ENCODE measurements around the gene CROCC. TPM values are rescaled to one million over a fixed set of nuclear protein-coding genes. Genes with fewer than 3 reads are reported as not detected.
"Not testable (repeated sequence)": the region's sequence is repeated elsewhere in the genome, so short reads cannot be mapped to it uniquely, and the experiment has no call there.

The CROCC gene
- total RNA-seq, 4 donors from 2014 or later, result 13.0 to 149 (median 23.7) TPM

GRCh38 chr1:16913833-16914662 is 7.7 kb upstream of the CROCC start:
- peak; percentile 97 for DNase-seq
- H3K4me1 ChIP-seq, result peaks cover 13 to 22% (median 19%) of the 10 kb centered on the region in 4 donors
- no peaks in the 10 kb centered on the region for H3K27me3 ChIP-seq
- H3K36me3 ChIP-seq, result no peaks in the 10 kb centered on the region
- WGBS, 2 donors (ENCODE audit: low coverage in 1 of 2), result 1% methylated on average over 92 of the region's 109 CpGs; no CpG with 5 or more reads in 1 of the 2 donors
- in situ Hi-C loops (cut with MboI; ENCODE audit: low pct_ligation_motif_present in 1 of 4, low pct_unique_long_range_greater_than_20kb in 1 of 4, low sequenced_read_pairs in 3 of 4), result no loop called here
- intact Hi-C loops (cut with DNase I; ENCODE audit: low total_unique reads), result no loop called here
- H3K4me3 ChIP-seq, result peak overlapping the region; percentile 48 to 100 (median 94)
- TF ChIP-seq, protein P1, sequence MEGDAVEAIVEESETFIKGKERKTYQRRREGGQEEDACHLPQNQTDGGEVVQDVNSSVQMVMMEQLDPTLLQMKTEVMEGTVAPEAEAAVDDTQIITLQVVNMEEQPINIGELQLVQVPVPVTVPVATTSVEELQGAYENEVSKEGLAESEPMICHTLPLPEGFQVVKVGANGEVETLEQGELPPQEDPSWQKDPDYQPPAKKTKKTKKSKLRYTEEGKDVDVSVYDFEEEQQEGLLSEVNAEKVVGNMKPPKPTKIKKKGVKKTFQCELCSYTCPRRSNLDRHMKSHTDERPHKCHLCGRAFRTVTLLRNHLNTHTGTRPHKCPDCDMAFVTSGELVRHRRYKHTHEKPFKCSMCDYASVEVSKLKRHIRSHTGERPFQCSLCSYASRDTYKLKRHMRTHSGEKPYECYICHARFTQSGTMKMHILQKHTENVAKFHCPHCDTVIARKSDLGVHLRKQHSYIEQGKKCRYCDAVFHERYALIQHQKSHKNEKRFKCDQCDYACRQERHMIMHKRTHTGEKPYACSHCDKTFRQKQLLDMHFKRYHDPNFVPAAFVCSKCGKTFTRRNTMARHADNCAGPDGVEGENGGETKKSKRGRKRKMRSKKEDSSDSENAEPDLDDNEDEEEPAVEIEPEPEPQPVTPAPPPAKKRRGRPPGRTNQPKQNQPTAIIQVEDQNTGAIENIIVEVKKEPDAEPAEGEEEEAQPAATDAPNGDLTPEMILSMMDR (IDR thresholded peaks at IDR 0.05), result no peak
- no peak for TF ChIP-seq EP300 (IDR thresholded peaks at IDR 0.05; ENCODE audit: low read depth)
- TF ChIP-seq POLR2AphosphoS5 (IDR thresholded peaks at IDR 0.05), result peak; percentile 30 to 67 (median 55)
- peak; percentile 56 for TF ChIP-seq POLR2A (IDR thresholded peaks at IDR 0.05)
- peak overlapping the region; percentile 81 to 93 (median 88) for H3K27ac ChIP-seq
- no peaks in the 10 kb centered on the region for H3K9me3 ChIP-seq

DNA sequence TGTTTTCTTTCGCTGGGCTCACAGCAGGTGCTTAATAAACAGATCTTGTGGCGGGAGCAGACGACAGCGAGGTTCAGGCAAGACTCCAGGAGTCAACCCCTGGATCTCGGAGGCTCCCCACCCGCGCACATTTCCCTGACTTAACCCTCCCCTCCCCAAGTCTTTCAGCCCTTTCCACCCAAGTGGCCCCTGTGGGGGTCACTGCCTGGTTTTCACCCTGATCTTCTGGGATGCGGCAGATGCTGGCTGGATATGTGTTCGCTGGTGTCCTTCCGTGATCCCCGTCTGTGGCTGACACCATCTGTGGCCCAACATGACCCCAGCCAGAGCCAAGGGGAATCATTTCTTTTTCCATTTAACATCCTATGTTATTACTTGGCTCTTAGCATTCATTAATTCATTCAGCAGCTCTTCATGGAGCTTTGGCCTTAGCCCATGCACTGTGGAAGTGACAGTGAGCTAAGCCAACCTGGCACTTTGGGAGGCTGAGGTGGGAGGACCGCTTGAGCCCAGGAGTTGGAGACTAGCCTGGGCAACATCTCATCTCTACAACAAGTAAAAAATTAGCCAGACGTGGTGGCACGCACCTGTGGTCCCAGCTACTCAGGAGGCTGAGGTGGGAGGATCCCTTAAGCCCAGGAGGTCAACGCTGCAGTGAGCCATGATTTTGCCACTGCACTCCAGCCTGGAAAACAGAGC is 6.7 kb upstream of the CROCC start:
- Histone ChIP-seq H3K4me3 (peak overlapping the region in 2 of 4 donors; percentile 90 to 99), H3K27ac (peak overlapping the region in 3 of 4 donors; percentile 81 to 93 (median 90)), H3K4me1 (peaks cover 13 to 22% (median 19%) of the 10 kb centered on the region in 4 donors)
- H3K9me3 ChIP-seq; DNase-seq; in situ Hi-C loops (cut with MboI; ENCODE audit: low pct_ligation_motif_present in 1 of 4, low pct_unique_long_range_greater_than_20kb in 1 of 4, low sequenced_read_pairs in 3 of 4); intact Hi-C loops (cut with DNase I; ENCODE audit: low total_unique reads); H3K27me3 ChIP-seq; H3K36me3 ChIP-seq: not testable (repeated sequence)
- 54 to 80% methylated on average over 5 to 15 of the region's 15 CpGs for WGBS, 2 donors (ENCODE audit: low coverage in 1 of 2)

- 77 to 80% methylated on average over 4 of the region's 4 CpGs for WGBS, 2 donors (ENCODE audit: low coverage in 1 of 2)
- in situ Hi-C loops (cut with MboI; ENCODE audit: low pct_ligation_motif_present in 1 of 4, low pct_unique_long_range_greater_than_20kb in 1 of 4, low sequenced_read_pairs in 3 of 4) (no loop called here), intact Hi-C loops (cut with DNase I; ENCODE audit: low total_unique reads) (no loop called here)
- Histone ChIP-seq H3K27ac (no peak overlapping the region), H3K27me3 (no peaks in the 10 kb centered on the region), H3K4me3 (no peak overlapping the region), H3K36me3 (no peaks in the 10 kb centered on the region), H3K4me1 (peaks cover 13 to 22% (median 19%) of the 10 kb centered on the region in 4 donors), H3K9me3 (no peaks in the 10 kb centered on the region)
- no peak for DNase-seq
- TF ChIP-seq POLR2A (IDR thresholded peaks at IDR 0.05) (no peak), POLR2AphosphoS5 (IDR thresholded peaks at IDR 0.05) (no peak), EP300 (IDR thresholded peaks at IDR 0.05; ENCODE audit: low read depth) (no peak)
- TF ChIP-seq, protein P1 (IDR thresholded peaks at IDR 0.05), result no peak
Observed at GRCh38 chr1:16915627-16915973, 6.1 kb upstream of the CROCC start.

DNA sequence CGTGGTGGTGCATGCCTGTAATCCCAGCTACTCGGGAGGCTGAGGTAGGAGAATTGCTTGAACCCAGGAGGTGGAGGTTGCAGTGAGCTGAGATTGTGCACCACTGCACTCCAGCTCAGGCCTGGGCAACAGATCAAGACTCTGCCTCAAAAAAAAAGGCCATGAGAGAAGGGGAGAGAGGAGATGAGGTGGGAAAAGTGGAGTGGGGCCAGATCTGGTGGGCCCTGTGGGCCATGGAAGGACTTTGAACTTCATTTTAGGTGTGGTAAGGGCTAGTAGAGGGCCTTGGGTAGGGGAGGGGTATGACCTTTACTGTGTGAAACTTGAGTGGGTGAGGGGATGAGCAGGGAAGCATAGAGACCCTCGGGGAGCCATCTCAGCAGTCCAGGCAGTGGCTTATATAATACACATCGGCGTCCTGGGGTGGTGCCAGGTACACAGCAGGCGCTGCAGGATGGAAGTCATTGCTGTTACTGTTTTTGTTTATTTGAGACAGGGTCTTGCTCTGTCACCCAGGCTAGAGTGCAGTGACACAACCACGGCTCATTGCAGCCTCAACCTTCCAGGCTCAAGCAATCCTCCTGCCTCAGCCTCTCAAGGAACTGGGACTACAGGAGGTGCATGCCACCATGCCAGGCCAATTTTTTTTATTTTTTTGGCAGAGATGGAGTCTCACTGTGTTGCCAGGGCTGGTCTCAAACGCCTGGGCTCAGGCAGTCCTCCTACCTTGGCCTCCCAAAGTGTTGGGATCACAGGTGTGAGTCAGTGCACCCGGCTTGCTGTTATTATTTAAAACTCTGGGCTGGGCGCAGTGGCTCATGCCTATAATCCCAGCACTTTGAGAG is 5.5 kb upstream of the CROCC start:
- H3K27me3 ChIP-seq; H3K9me3 ChIP-seq; DNase-seq; in situ Hi-C loops (cut with MboI; ENCODE audit: low pct_ligation_motif_present in 1 of 4, low pct_unique_long_range_greater_than_20kb in 1 of 4, low sequenced_read_pairs in 3 of 4); H3K4me3 ChIP-seq; H3K27ac ChIP-seq; intact Hi-C loops (cut with DNase I; ENCODE audit: low total_unique reads); H3K36me3 ChIP-seq: not testable (repeated sequence)
- 63 to 75% methylated on average over 4 to 10 of the region's 10 CpGs for WGBS, 2 donors (ENCODE audit: low coverage in 1 of 2)
- H3K4me1 ChIP-seq, result peaks cover 13 to 22% (median 19%) of the 10 kb centered on the region in 4 donors

Data from transverse colon (tissue), 4 donors.